ENCODE data around the gene C6orf132.
A peak's percentile ranks its signal among the peaks of the same experiment; 100 is the strongest.

Gene C6orf132

GRCh38 chr6:42078386-42078785 lies 64.0 kb downstream of the C6orf132 start:
- no peak for TF ChIP-seq CTCF (IDR thresholded peaks at IDR 0.05; ENCODE audit: low read length, missing control alignments)
- no peak overlapping the region for H3K4me3 ChIP-seq (replicated peaks; ENCODE audit: low read depth, low read length)
- no peak for DNase-seq (ENCODE audit: low read depth)

- no peak overlapping the region for H3K4me3 ChIP-seq (replicated peaks; ENCODE audit: low read depth, low read length)
- peak; percentile 83 for DNase-seq (ENCODE audit: low read depth)
- peak; percentile 97 for TF ChIP-seq CTCF (IDR thresholded peaks at IDR 0.05; ENCODE audit: low read length, missing control alignments)
These were observed 67.1 kb downstream of the C6orf132 start for GRCh38 chr6:42075159-42075838.

DNA sequence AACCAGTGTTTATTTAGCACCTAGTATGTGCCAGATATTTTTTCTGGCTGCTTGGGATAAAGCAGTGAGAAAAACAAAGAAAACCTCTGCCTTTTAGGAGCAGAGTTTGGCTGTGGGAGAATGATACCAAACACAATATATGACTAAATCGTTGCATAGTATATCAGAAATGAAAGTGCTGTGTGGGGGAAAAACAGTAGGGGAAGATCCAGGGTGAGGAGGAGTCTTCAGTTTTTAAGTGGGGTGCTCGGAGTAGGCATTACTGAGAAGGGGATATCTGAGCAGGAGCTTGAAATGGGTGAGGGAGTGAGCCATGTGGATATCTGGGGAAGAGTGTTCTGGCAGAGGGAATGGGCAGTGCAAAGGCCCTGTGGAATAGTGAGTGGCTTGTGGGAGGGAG lies 69.1 kb downstream of the C6orf132 start:
- no peak for TF ChIP-seq CTCF (IDR thresholded peaks at IDR 0.05; ENCODE audit: low read length, missing control alignments)
- no peak for DNase-seq (ENCODE audit: low read depth)

DNA sequence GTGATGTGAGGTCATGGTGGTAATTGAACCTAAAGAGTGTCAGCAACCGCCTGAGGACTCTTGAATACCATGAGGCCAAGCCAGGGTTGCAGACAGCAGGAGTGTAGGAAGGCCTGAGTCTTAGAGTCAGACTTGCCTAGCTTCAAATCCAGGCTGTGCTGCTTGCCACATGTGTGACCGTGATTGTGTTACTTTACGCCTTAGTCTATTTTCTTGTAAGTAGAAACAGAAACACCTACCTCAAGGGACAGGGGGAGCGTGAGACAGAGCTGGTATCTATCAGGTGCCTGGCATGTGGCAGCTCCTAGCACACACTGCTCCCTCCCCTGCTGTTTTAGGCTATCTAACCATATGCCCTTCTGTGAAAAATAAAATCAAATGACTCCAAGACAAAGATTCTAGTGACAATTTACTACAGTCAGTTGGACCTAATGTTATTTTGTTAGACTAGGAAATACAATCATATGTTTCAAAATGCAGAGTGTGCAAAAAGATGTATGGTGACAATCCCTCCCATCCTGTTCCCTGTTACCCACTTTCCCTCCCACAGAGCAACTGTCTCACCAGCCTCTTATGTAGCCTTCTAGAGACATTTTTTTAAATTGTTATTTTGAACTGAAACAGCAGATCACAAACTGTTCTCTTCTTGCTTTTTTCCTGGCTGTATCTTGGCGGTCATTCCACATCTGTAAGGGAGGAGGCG lies 70.4 kb downstream of the C6orf132 start:
- no peak for TF ChIP-seq CTCF (IDR thresholded peaks at IDR 0.05; ENCODE audit: low read length, missing control alignments)
- DNase-seq (ENCODE audit: low read depth) = no peak
- H3K4me3 ChIP-seq (replicated peaks; ENCODE audit: low read depth, low read length) = no peak overlapping the region

More for the DNA sequence above, 69.1 kb downstream of the C6orf132 start:
- no peak overlapping the region for H3K4me3 ChIP-seq (replicated peaks; ENCODE audit: low read depth, low read length)

- TF ChIP-seq CTCF (IDR thresholded peaks at IDR 0.05; ENCODE audit: low read length, missing control alignments) = no peak
These were observed 73.4 kb downstream of the C6orf132 start for GRCh38 chr6:42068872-42069522.

GRCh38 chr6:42068173-42068572 lies 74.2 kb downstream of the C6orf132 start:
- DNase-seq (ENCODE audit: low read depth) = no peak
- no peak overlapping the region for H3K4me3 ChIP-seq (replicated peaks; ENCODE audit: low read depth, low read length)
- no peak for TF ChIP-seq CTCF (IDR thresholded peaks at IDR 0.05; ENCODE audit: low read length, missing control alignments)

More at GRCh38 chr6:42068872-42069522, 73.4 kb downstream of the C6orf132 start:
- no peak for DNase-seq (ENCODE audit: low read depth)
- H3K4me3 ChIP-seq (replicated peaks; ENCODE audit: low read depth, low read length) = no peak overlapping the region

Measured in fibroblast of pulmonary artery (primary cell).